Suprapubic skin (tissue), 4 donors: ENCODE measurements around the gene AVL9. TPM values are rescaled to one million over a fixed set of nuclear protein-coding genes. Genes with fewer than 3 reads are reported as not detected.
A peak's percentile ranks its signal among the peaks of the same experiment; 100 is the strongest.
"Not testable (repeated sequence)": the region's sequence is repeated elsewhere in the genome, so short reads cannot be mapped to it uniquely, and the experiment has no call there.

Experiments
- DNase-seq, 2 donors: peaks; one replicate each; pipeline ENCODE4 v3.0.0-alpha.2; 2019; ENCODE audit warnings: low spot score in 2 of 2
- H3K27ac ChIP-seq: fragments of 200-600 bp; sonication (generic); one replicate; pipeline ENCODE4 v1.5.1; 2019
- H3K27me3 ChIP-seq: fragments of 200-600 bp; sonication (generic); one replicate; pipeline ENCODE4 v1.5.1; 2019
- H3K36me3 ChIP-seq: fragments of 200-600 bp; sonication (generic); one replicate; pipeline ENCODE4 v1.5.1; 2019
- H3K4me1 ChIP-seq: fragments of 200-600 bp; sonication (generic); one replicate; pipeline ENCODE4 v1.5.1; 2019
- H3K4me3 ChIP-seq: fragments of 200-600 bp; sonication (generic); one replicate; pipeline ENCODE4 v1.5.1; 2019; ENCODE audit warnings: mild to moderate bottlenecking
- H3K9me3 ChIP-seq: fragments of 200-600 bp; sonication (generic); one replicate; pipeline ENCODE4 v1.5.1; 2019
- EP300 ChIP-seq: sonication (generic); formaldehyde crosslinking; IDR thresholded peaks from one replicate; pipeline ENCODE4 v1.6.1; 2017; ENCODE audit warnings: antibody characterized with exemption
- POLR2A ChIP-seq, 2 donors: fragments of 450-650 bp; IDR thresholded peaks; one replicate each; pipeline ENCODE4 v1.6.1; 2017; ENCODE audit warnings: antibody characterized with exemption in 2 of 2, mild to moderate bottlenecking in 2 of 2, moderate library complexity in 2 of 2
- POLR2AphosphoS5 ChIP-seq, 3 donors: sonication (generic); formaldehyde crosslinking; IDR thresholded peaks; one replicate each; pipeline ENCODE4 v1.6.1; 2017; ENCODE audit warnings: antibody characterized with exemption in 3 of 3
- WGBS: methylation state at CpG from one replicate; pipeline ENCODE4 v1.1.5; 2018; 5-methylcytosine and 5-hydroxymethylcytosine counted together
- total RNA-seq, 4 donors: library from RNA; depleted of rRNA; stranded (reverse); fragments of >200 nt; gene quantifications; one replicate each; pipeline ENCODE4 v1.1.0, GENCODE V29; 2016
- TF ChIP-seq, protein P1 (sequence below), 2 donors: fragments of 200-600 bp in 1 of 2; fragments of 450-650 bp in 1 of 2; sonication (generic) in 1 of 2; IDR thresholded peaks; one replicate each; pipeline ENCODE4 v1.5.1; 2016 to 2019; ENCODE audit warnings: antibody characterized with exemption in 2 of 2, mild to moderate bottlenecking in 1 of 2, moderate library complexity in 1 of 2

The AVL9 gene
- total RNA-seq, 4 donors from 2014 or later = 22.5 to 42.2 (median 24.8) TPM

DNA sequence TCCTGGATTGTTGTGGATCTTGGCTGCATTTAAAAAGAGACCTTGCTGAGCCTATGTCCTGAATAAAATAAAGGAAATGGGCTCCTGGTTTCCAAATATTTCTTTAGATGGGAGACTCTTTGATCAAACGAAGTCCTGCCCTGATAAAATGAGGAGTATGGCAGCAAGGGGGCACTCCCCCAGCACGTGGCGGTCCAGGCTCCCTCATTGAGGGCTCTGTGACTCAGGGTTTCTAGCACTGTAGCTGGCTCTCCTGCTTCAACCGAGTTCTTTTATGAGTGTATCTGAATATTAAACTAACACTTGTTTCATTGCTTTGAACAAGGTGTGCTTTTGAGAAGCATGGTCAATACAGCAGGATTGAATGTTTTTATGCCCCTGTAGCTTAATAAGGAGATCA is 114.2 kb downstream of the AVL9 start:
- H3K4me1 ChIP-seq = peaks cover 6% of the 10 kb centered on the region
- WGBS = 79% methylated on average over 4 of the region's 4 CpGs
- no peak overlapping the region for H3K4me3 ChIP-seq
- no peaks in the 10 kb centered on the region for H3K9me3 ChIP-seq
- no peaks in the 10 kb centered on the region for H3K27me3 ChIP-seq
- no peaks in the 10 kb centered on the region for H3K36me3 ChIP-seq
- no peak for TF ChIP-seq POLR2AphosphoS5 (IDR thresholded peaks at IDR 0.05)
- no peak for TF ChIP-seq EP300
- no peak overlapping the region for H3K27ac ChIP-seq
- no peak for DNase-seq

DNA sequence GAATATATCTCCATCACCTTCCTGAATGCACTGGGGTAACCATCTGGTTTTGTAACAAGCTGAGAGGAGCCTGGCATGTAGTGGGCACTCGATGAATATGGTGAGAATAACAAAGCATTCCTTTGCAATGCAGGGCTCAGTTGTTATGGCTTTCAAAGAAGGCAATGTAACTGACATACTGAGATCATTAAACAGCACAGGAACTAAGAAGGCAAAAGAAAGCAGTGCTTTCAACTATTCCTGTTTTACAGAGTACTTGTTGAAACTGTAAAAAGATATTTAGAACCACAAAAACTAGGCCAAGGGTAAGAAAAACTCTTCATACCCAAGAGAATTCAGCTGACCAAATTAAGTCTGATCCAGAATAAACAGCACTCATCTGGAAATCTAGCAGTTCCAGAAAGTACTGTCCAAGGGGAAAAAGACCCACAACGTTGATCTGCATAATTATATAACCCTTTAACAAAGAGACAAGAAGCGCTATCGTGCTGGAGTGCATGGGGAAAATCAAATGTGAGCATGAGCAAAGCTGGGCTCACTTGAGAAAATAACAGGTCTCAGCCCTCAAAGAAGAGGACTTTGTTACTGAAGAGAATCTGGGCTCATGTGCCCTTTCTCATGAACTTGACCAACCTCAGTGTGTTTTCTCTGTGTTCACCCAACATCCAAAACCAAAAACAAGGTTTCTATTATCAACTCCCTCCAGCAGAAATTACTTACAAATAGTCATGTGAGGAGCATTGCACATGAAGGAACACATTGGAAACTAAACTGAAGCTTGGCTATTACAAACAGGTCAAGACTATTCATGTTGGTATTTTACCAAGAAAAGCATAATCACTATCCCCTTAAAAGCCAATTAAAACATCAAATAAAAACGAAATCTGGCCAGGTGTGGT is 116.2 kb downstream of the AVL9 start:
- no peaks in the 10 kb centered on the region for H3K36me3 ChIP-seq
- peak overlapping the region; percentile 47 for H3K27ac ChIP-seq
- TF ChIP-seq, protein P1, sequence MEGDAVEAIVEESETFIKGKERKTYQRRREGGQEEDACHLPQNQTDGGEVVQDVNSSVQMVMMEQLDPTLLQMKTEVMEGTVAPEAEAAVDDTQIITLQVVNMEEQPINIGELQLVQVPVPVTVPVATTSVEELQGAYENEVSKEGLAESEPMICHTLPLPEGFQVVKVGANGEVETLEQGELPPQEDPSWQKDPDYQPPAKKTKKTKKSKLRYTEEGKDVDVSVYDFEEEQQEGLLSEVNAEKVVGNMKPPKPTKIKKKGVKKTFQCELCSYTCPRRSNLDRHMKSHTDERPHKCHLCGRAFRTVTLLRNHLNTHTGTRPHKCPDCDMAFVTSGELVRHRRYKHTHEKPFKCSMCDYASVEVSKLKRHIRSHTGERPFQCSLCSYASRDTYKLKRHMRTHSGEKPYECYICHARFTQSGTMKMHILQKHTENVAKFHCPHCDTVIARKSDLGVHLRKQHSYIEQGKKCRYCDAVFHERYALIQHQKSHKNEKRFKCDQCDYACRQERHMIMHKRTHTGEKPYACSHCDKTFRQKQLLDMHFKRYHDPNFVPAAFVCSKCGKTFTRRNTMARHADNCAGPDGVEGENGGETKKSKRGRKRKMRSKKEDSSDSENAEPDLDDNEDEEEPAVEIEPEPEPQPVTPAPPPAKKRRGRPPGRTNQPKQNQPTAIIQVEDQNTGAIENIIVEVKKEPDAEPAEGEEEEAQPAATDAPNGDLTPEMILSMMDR (IDR thresholded peaks at IDR 0.05) = no peak
- TF ChIP-seq POLR2A (IDR thresholded peaks at IDR 0.05) (no peak), EP300 (no peak), POLR2AphosphoS5 (IDR thresholded peaks at IDR 0.05) (no peak)
- no peaks in the 10 kb centered on the region for H3K9me3 ChIP-seq
- H3K4me3 ChIP-seq = no peak overlapping the region
- DNase-seq = no peak
- no peaks in the 10 kb centered on the region for H3K27me3 ChIP-seq
- 43% methylated on average over 5 of the region's 5 CpGs for WGBS
- peaks cover 6% of the 10 kb centered on the region for H3K4me1 ChIP-seq

DNA sequence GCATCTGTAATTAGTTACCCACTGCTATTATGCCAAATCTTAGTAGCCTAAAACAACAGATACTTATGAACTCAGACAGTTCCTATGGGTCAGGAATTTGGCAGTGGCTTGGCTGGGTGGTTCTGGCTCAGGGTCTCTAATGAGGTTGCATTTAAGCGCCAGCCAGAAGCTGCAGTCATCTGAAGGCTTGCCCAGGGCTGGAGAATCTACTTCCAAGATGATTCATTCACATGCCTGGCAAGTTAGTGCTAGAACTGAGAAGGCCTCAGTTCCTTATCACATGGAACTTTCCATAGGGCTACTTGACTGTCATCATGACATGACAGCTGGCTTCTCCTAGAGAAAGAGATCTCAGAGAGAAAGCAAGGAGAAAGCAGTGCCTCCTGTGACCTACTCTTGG is 121.3 kb downstream of the AVL9 start:
- DNase-seq = peak in 1 of 2 donors; percentile 68
- Histone ChIP-seq H3K4me3 (no peak overlapping the region), H3K27me3 (no peaks in the 10 kb centered on the region), H3K36me3 (no peaks in the 10 kb centered on the region), H3K4me1 (peaks cover 5% of the 10 kb centered on the region), H3K27ac (peak overlapping the region; percentile 34), H3K9me3 (no peaks in the 10 kb centered on the region)
- no peak for TF ChIP-seq POLR2A (IDR thresholded peaks at IDR 0.05)
- peak in 1 of 3 donors; percentile 42 for TF ChIP-seq POLR2AphosphoS5 (IDR thresholded peaks at IDR 0.05)
- WGBS = 27% methylated on average over 1 of the region's 1 CpG

DNA sequence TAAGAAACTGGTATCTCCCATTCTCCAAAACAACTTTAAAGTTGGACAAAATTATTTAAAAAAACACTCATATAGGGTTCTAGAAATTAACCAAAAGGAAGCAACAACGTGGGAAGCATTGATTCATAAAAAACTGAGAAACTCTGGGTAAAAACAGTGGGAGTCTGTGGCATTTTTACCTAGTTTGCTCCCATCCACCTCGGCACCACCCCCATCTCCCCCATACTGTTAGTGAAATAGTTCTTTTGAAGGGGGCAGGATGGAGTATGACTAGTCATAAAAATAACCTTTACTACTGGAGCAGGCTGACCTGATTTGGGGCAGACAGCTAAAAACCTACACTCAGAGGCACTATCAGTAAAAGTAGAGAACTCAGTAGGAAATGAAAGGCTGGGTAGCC is 123.2 kb downstream of the AVL9 start:
- DNase-seq = no peak
- H3K27me3 ChIP-seq = no peaks in the 10 kb centered on the region
- no peak overlapping the region for H3K27ac ChIP-seq
- H3K4me1 ChIP-seq = peaks cover 5% of the 10 kb centered on the region
- no peak overlapping the region for H3K4me3 ChIP-seq
- H3K9me3 ChIP-seq = no peaks in the 10 kb centered on the region
- TF ChIP-seq, protein P1 (IDR thresholded peaks at IDR 0.05) = no peak
- no peak for TF ChIP-seq POLR2AphosphoS5 (IDR thresholded peaks at IDR 0.05)
- TF ChIP-seq EP300 = no peak
- WGBS = 79% methylated on average over 2 of the region's 2 CpGs
- no peaks in the 10 kb centered on the region for H3K36me3 ChIP-seq

- Histone ChIP-seq H3K4me1 (peaks cover 5% of the 10 kb centered on the region), H3K4me3 (no peak overlapping the region), H3K9me3 (no peaks in the 10 kb centered on the region), H3K36me3 (no peaks in the 10 kb centered on the region), H3K27ac (no peak overlapping the region), H3K27me3 (no peaks in the 10 kb centered on the region)
- WGBS = 92% methylated on average over 4 of the region's 4 CpGs
- no peak for DNase-seq
- no peak for TF ChIP-seq POLR2A (IDR thresholded peaks at IDR 0.05)
- TF ChIP-seq POLR2AphosphoS5 (IDR thresholded peaks at IDR 0.05) = no peak
- TF ChIP-seq, protein P1 (IDR thresholded peaks at IDR 0.05) = no peak
- no peak for TF ChIP-seq EP300
These were observed 123.7 kb downstream of the AVL9 start for GRCh38 chr7:32618987-32619386.

DNA sequence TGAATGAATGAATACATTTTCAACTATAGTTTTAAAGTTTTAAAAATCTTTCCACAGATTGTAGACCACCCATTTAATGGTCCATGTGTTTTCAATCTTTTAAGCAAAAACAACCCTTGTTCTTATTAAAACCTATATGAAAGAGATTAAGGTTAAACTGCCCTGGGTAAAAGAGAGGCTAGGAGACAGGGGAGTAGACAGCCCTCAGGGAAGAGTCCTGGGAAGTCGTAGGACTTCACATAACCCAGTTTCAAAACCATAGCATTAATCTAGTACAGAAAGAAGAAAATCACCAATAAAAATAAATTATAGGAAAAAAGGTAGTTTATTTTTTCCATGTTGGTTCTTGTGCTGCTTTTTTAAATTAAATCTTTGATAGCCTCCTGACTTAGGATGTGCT is 124.1 kb downstream of the AVL9 start:
- not testable (repeated sequence) for H3K4me3 ChIP-seq, H3K27ac ChIP-seq, DNase-seq, H3K27me3 ChIP-seq, H3K9me3 ChIP-seq, H3K36me3 ChIP-seq, H3K4me1 ChIP-seq
- WGBS = 87% methylated on average over 1 of the region's 1 CpG
